Endodermal cell (in vitro differentiated cells): Measurements from ENCODE around the gene GPC3. TPM values are rescaled to one million over a fixed set of nuclear protein-coding genes. Genes with fewer than 3 reads are reported as not detected.

Experiments
- DNase-seq: peaks from one replicate; pipeline ENCODE4 v3.0.0-alpha.2; 2017
- H3K27ac ChIP-seq: 2 replicates; pipeline ENCODE4 v1.5.1; 2013; ENCODE audit warnings: mild to moderate bottlenecking, low read depth, low read length, moderate library complexity
- H3K27me3 ChIP-seq: 2 replicates; pipeline ENCODE4 v1.6.1; 2013; ENCODE audit warnings: mild to moderate bottlenecking, low read length, moderate library complexity; ENCODE audit not compliant: insufficient read depth, control insufficient read depth, poor library complexity, severe bottlenecking
- H3K36me3 ChIP-seq: 2 replicates; pipeline ENCODE4 v1.7.0; 2013; ENCODE audit warnings: mild to moderate bottlenecking, low read length, moderate library complexity; ENCODE audit not compliant: control insufficient read depth, insufficient read depth
- H3K4me1 ChIP-seq: one replicate; pipeline ENCODE4 v1.7.0; 2013; ENCODE audit warnings: low read length; ENCODE audit not compliant: control insufficient read depth, insufficient read depth
- H3K4me3 ChIP-seq: 2 replicates; pipeline ENCODE4 v1.5.1; 2013; ENCODE audit warnings: mild to moderate bottlenecking, low read length, moderate library complexity
- H3K9ac ChIP-seq: 2 replicates; pipeline ENCODE4 v1.6.1; 2013; ENCODE audit warnings: mild to moderate bottlenecking, low read length, moderate library complexity; ENCODE audit not compliant: poor library complexity, severe bottlenecking; ENCODE audit errors: extremely low read depth
- H3K9me3 ChIP-seq: 2 replicates; pipeline ENCODE4 v1.6.1; 2013; ENCODE audit warnings: mild to moderate bottlenecking, low read length, moderate library complexity; ENCODE audit not compliant: control insufficient read depth
- H3K27ac Mint-ChIP-seq: 2 replicates; pipeline ENCODE4 v1.8.0; 2020; ENCODE audit warnings: mixed read lengths
- H3K27me3 Mint-ChIP-seq: 2 replicates; pipeline ENCODE4 v1.8.0; 2021; ENCODE audit warnings: mild to moderate bottlenecking, mixed read lengths; ENCODE audit not compliant: insufficient read depth
- H3K36me3 Mint-ChIP-seq: 2 replicates; pipeline ENCODE4 v1.8.0; 2020; ENCODE audit warnings: low read depth, mixed read lengths
- H3K4me1 Mint-ChIP-seq: 2 replicates; pipeline ENCODE4 v1.8.0; 2020; ENCODE audit warnings: mixed read lengths
- H3K4me3 Mint-ChIP-seq: 2 replicates; pipeline ENCODE4 v1.8.0; 2020; ENCODE audit warnings: mild to moderate bottlenecking, moderate library complexity, mixed read lengths
- H3K9me3 Mint-ChIP-seq: 2 replicates; pipeline ENCODE4 v1.8.0; 2020; ENCODE audit warnings: mild to moderate bottlenecking, mixed read lengths
- CTCF ChIP-seq: fragments of 200-600 bp; sonication (generic); conservative IDR thresholded peaks from 2 replicates; pipeline ENCODE4 v1.5.0; 2021; ENCODE audit warnings: antibody characterized with exemption, mild to moderate bottlenecking
- WGBS, 2 experiments: methylation state at CpG; one replicate each; pipeline versions ENCODE4 v1.1.5 to v1.1.7; 2013; ENCODE audit warnings: missing lambda C conversion rate in 2 of 2, mixed read lengths in 1 of 2; ENCODE audit not compliant: insufficient coverage in 1 of 2, insufficient read length in 1 of 2; 5-methylcytosine and 5-hydroxymethylcytosine counted together
- total RNA-seq, 2 donors: library from RNA; stranded (reverse); fragmentation: NEBNext Ultra II Directional in 1 of 2; extraction: Animal tissue kit (Norgen Biotek cat#: 25700) in 1 of 2; gene quantifications; 2 replicates in 1 of 2; 3 replicates in 1 of 2; pipeline ENCODE4 v1.2.1, GENCODE V29; 2021

The GPC3 gene
- total RNA-seq, 2 donors from 2014 or later: 39.5 to 125 TPM

GRCh38 chrX:133968109-133968508 lies 17.3 kb downstream of the GPC3 start:
- H3K4me1 Mint-ChIP-seq: peaks cover 53% of the 10 kb centered on the region
- Histone ChIP-seq H3K9me3 (no peaks in the 10 kb centered on the region), H3K36me3 (no peaks in the 10 kb centered on the region), H3K9ac (no peak overlapping the region), H3K27me3 (no peaks in the 10 kb centered on the region), H3K4me1 (peaks cover 5% of the 10 kb centered on the region), H3K4me3 (no peak overlapping the region), H3K27ac (no peak overlapping the region)
- H3K27ac Mint-ChIP-seq: no peak overlapping the region
- H3K4me3 Mint-ChIP-seq: no peak overlapping the region
- H3K27me3 Mint-ChIP-seq: peaks cover 1% of the 10 kb centered on the region
- TF ChIP-seq CTCF: no peak
- WGBS, 2 experiments: 100% methylated on average over 4 of the region's 5 CpGs; no CpG with 5 or more reads in 1 of the 2 experiments
- no peak for DNase-seq
- no peaks in the 10 kb centered on the region for H3K9me3 Mint-ChIP-seq
- peaks cover 4% of the 10 kb centered on the region for H3K36me3 Mint-ChIP-seq

GRCh38 chrX:133966199-133966598 lies 19.2 kb downstream of the GPC3 start:
- Histone ChIP-seq H3K27me3 (no peaks in the 10 kb centered on the region), H3K4me1 (peaks cover 5% of the 10 kb centered on the region), H3K4me3 (no peak overlapping the region), H3K9ac (no peak overlapping the region), H3K36me3 (no peaks in the 10 kb centered on the region), H3K27ac (no peak overlapping the region), H3K9me3 (no peaks in the 10 kb centered on the region)
- Mint-ChIP-seq H3K4me1 (peaks cover 46% of the 10 kb centered on the region), H3K27me3 (peaks cover 1% of the 10 kb centered on the region), H3K36me3 (no peaks in the 10 kb centered on the region), H3K9me3 (no peaks in the 10 kb centered on the region), H3K4me3 (no peak overlapping the region), H3K27ac (no peak overlapping the region)
- no peak for DNase-seq
- TF ChIP-seq CTCF: no peak
- 88% methylated on average over 3 of the region's 3 CpGs; no CpG with 5 or more reads in 1 of the 2 experiments for WGBS, 2 experiments

GRCh38 chrX:133965321-133965720 lies 20.1 kb downstream of the GPC3 start:
- Histone ChIP-seq H3K9me3 (no peaks in the 10 kb centered on the region), H3K27ac (no peak overlapping the region), H3K4me3 (no peak overlapping the region), H3K9ac (no peak overlapping the region), H3K36me3 (no peaks in the 10 kb centered on the region), H3K4me1 (peaks cover 2% of the 10 kb centered on the region), H3K27me3 (no peaks in the 10 kb centered on the region)
- H3K27ac Mint-ChIP-seq: no peak overlapping the region
- no peak for TF ChIP-seq CTCF
- H3K9me3 Mint-ChIP-seq: no peaks in the 10 kb centered on the region
- no peak overlapping the region for H3K4me3 Mint-ChIP-seq
- no peaks in the 10 kb centered on the region for H3K36me3 Mint-ChIP-seq
- peaks cover 1% of the 10 kb centered on the region for H3K27me3 Mint-ChIP-seq
- DNase-seq: no peak
- H3K4me1 Mint-ChIP-seq: peaks cover 37% of the 10 kb centered on the region
- 100% methylated on average over 3 of the region's 3 CpGs; no CpG with 5 or more reads in 1 of the 2 experiments for WGBS, 2 experiments
